ENCODE data around the gene RBP3.

The RBP3 gene

GRCh38 chr10:47401874-47402640 is 53.9 kb downstream of the RBP3 start:
- DNase-seq (ENCODE audit: low read depth): no peak

DNA sequence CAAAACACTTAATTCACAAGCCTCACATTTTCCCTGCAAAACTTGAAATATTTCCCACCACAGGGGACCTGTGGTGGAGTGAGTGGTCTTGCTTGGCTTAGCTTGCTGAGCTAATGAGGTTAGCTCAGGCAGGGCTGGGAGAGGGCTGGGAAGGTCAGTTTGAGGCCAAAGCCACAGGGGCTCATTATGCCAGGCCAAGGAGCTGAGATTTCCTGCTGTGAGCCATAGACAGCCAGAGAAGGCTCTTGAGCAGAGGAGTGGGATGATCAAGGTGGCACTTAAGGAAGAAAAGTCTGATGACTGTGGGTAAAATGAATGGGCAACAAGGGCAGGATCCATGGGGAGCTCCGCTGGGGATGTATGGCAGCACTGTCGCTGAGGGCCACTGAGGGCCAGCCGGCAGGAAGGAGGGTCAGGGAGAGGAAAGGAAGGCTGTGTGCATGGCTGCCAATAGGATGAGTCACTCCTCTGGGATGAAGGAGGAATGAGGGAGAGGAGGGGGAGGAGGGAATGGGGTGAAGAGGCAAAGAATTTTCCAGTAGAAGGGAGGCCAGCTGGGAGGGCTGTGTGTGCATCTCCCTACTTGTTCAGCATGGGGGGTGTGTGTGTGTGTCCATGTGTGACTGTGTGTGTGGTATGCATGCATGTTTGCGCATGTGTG is 54.6 kb downstream of the RBP3 start:
- DNase-seq (ENCODE audit: low read depth): peak; percentile 78

DNA sequence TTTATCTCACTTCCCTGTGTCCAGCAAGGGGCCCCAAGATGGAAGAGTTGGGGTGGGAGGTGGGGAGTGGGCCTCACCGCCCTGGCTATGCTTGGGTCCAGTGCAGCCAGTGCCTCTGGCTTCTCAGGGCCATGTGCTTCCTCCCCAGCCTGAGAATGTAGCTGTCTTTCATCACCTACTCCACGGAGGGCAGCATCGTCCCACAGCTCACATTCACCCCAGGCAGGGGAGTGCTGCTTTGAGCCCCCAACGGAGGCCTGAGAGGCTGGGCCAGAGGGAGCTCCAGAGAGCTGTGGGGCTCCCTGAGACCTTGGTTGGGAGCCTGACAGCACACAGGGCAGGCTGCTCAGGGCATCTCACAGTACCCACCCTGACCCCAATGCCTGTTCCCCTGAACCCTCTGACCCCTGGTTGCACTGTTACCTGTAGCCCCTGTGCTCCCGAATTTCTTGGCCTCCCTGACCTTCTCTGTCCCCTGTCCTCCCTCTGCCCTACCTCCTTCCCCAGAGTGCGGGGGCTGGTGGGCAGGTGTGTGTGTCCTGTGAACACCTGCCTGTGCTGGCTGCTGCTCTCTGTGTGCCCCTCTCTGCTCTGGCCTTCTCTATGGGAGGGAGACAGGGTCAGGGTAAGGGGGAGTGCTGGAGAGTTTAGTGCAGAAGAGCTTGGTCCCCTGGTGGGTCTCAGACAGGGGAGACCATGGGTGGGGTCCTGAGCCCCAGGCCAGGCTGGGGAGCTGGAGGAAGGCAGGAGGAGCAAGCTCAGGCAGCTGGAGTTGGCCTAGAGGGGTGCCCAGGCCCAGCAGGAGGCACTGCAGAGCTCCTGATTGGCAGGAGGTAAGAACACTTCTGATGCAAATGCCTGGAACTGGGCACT is 55.5 kb downstream of the RBP3 start:
- no peak for DNase-seq (ENCODE audit: low read depth)

DNA sequence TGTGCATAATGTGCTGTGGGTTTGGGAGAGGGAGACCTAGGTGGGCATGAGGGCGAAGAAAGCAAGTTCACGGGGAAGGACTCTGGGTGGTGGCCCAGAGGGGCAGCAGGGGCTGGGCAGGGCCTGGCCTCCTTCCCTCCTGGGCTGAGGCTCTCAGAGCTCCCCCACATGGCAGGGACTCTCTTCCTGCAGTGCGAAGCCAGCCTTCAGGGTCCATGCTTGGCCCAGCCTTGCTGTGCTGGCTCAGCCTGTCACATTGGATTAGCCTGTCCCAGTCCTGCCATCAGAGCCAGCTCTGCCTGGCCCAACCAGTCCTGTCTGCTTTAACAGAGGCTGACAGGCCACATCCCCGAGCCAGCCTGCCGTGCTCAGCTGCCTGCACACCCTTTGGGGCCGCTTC is 56.3 kb downstream of the RBP3 start:
- no peak for DNase-seq (ENCODE audit: low read depth)

DNA sequence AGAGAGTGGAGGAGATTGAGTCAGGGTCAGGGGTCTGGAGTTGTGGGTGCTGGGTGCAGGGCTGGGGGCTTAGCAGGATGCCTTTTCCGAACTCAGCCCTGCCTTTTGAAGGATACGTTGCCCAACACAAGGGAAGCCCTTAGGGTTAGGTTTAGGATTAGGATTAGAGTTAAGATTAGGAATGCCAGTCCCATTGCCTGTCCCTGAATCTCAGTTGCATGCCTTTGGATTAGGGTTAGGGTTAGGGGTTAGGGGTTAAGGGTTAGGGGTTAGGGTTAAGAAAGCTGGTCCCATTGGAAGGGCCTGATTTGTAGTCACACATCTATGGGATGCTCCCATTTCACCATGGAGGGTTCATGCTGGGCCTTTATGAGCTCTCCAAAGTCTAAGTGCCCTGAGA is 56.8 kb downstream of the RBP3 start:
- DNase-seq (ENCODE audit: low read depth): no peak

GRCh38 chr10:47405857-47406547 is 57.8 kb downstream of the RBP3 start:
- no peak for DNase-seq (ENCODE audit: low read depth)

DNA sequence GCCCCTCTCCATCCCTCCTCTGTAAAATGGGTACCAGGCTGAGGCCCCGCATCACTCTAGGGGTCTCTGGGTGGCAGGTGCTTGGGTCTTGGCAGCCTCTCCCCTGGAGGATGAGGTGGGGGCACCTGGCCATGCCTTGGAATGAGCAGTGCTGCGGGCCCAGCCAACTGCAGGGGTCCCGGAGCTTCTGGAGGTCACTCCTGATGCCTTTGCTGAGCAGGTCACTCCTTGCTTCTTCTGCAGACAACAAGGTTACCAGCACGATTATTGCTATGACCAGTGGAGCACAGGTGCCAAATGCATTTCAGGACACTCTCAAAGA is 58.3 kb downstream of the RBP3 start:
- no peak for DNase-seq (ENCODE audit: low read depth)

DNA sequence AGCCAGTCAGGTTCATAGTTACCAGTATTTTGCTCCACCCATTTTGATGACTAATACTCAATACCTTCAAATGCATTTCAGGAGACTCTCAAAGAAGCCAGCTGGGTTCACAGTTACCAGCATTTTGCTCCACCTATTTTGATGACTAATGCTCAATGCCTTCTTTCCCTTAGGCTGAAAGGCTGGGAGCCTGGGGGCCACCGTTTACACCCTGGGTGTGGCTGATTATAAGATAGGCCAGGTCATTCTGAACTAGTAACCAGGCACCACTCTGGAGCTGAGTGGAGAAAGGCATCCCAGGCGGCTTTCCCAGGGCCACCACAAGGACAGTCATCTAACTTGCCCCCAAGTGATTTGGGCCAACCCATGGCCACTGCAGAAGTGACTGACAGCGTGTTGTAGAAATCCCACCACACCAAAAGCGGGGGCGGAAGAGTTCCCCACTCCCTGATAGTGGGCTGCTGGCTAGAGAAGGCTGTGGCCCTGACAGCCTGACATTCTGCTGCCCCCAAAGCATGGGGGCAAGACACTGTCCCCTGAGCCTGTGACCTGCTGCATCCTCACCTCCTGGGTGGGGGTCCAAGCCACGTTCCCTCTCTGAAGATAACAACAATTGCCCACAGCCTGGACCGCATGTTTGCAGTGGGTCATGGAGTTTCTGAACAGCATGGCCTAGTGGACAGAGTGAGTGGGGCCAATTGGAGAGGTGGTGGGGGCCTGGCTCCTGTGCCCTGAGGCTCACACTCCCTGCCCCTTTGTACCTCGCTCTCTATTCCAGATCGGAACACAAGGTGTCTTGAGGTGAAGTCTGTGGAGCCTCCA is 58.9 kb downstream of the RBP3 start:
- peak; percentile 83 for DNase-seq (ENCODE audit: low read depth)
